Neural cell (in vitro differentiated cells): ENCODE results near the gene PEAR1. TPM values are rescaled to one million over a fixed set of nuclear protein-coding genes. Genes with fewer than 3 reads are reported as not detected.

Experiments
- H2AFZ ChIP-seq: fragments of 200-600, 300-800 bp; sonication (generic), shearing (Covaris generic); 2 replicates; pipeline ENCODE4 v1.6.0; 2014; ENCODE audit warnings: low read depth, mild to moderate bottlenecking, antibody characterized with exemption, low read length, moderate library complexity
- H3F3A ChIP-seq: fragments of 200-600 bp; shearing (Covaris generic); 2 replicates; pipeline ENCODE4 v1.6.1; 2016; ENCODE audit warnings: mild to moderate bottlenecking, moderate library complexity, mixed read lengths, antibody characterized with exemption, low read length; ENCODE audit not compliant: insufficient read depth, poor library complexity, severe bottlenecking
- H3K27ac ChIP-seq: fragments of 200-600, 300-800 bp; sonication (generic), shearing (Covaris generic); 2 replicates; pipeline ENCODE4 v1.5.1; 2014; ENCODE audit warnings: mild to moderate bottlenecking, low read length, moderate library complexity
- H3K27me3 ChIP-seq: fragments of 300-800, 200-600 bp; sonication (generic), shearing (Covaris generic); 2 replicates; pipeline ENCODE4 v1.6.0; 2014; ENCODE audit warnings: mild to moderate bottlenecking, low read depth, low read length, moderate library complexity; ENCODE audit not compliant: insufficient read depth
- H3K36me3 ChIP-seq: fragments of 300-800, 200-600 bp; sonication (generic), shearing (Covaris generic); 2 replicates; pipeline ENCODE4 v1.5.1; 2014; ENCODE audit warnings: mild to moderate bottlenecking, antibody characterized with exemption, low read length, moderate library complexity; ENCODE audit not compliant: insufficient read depth
- H3K4me2 ChIP-seq: fragments of 300-800, 200-600 bp; sonication (generic), shearing (Covaris generic); 2 replicates; pipeline ENCODE4 v1.6.0; 2014; ENCODE audit warnings: mild to moderate bottlenecking, low read length
- H3K4me3 ChIP-seq: fragments of 300-800, 200-600 bp; sonication (generic), shearing (Covaris generic); 2 replicates; pipeline ENCODE4 v1.5.1; 2014; ENCODE audit warnings: mild to moderate bottlenecking, low read length, moderate library complexity
- H3K79me2 ChIP-seq: fragments of 200-600 bp; shearing (Covaris generic); replicated peaks from 2 replicates; pipeline ENCODE4 v1.6.0; 2014; ENCODE audit warnings: mild to moderate bottlenecking, low read length, moderate library complexity; ENCODE audit not compliant: insufficient read depth
- H3K9ac ChIP-seq: fragments of 300-800, 200-600 bp; sonication (generic), shearing (Covaris generic); 2 replicates; pipeline ENCODE4 v1.6.1; 2016; ENCODE audit warnings: mild to moderate bottlenecking, low read length, mixed read lengths
- H3K9me2 ChIP-seq: fragments of 200-600 bp; shearing (Covaris generic); 2 replicates; pipeline ENCODE4 v1.6.1; 2016; ENCODE audit warnings: mild to moderate bottlenecking, low read length, mixed read lengths; ENCODE audit not compliant: insufficient read depth
- H3K9me3 ChIP-seq: fragments of 200-600, 300-800 bp; sonication (generic), shearing (Covaris generic); 2 replicates; pipeline ENCODE4 v1.6.1; 2016; ENCODE audit warnings: mild to moderate bottlenecking, mixed run types, low read length, moderate library complexity, mixed read lengths
- H4K20me1 ChIP-seq: fragments of 200-600 bp; shearing (Covaris generic); 2 replicates; pipeline ENCODE4 v1.6.1; 2016; ENCODE audit warnings: mild to moderate bottlenecking, mixed run types; ENCODE audit not compliant: insufficient read depth
- CTCF ChIP-seq: fragments of 450-650 bp; IDR thresholded peaks from 2 replicates; pipeline ENCODE4 v1.5.1; 2014; ENCODE audit warnings: antibody characterized with exemption, mild to moderate bottlenecking, moderate library complexity; ENCODE audit not compliant: poor library complexity, severe bottlenecking
- EP300 ChIP-seq: fragments of 450-650 bp; conservative IDR thresholded peaks from 2 replicates; pipeline ENCODE4 v1.6.1; 2014; ENCODE audit warnings: antibody characterized with exemption, mild to moderate bottlenecking, moderate library complexity; ENCODE audit not compliant: poor library complexity, severe bottlenecking
- EZH2 ChIP-seq: fragments of 200-600, 300-800 bp; shearing (Covaris generic), sonication (generic); IDR thresholded peaks from 2 replicates; pipeline ENCODE4 v1.6.1; 2014; ENCODE audit warnings: antibody characterized with exemption, low read length, borderline replicate concordance, mild to moderate bottlenecking; ENCODE audit not compliant: insufficient read depth, poor library complexity, severe bottlenecking
- MXI1 ChIP-seq: fragments of 450-650 bp; conservative IDR thresholded peaks from 2 replicates; pipeline ENCODE4 v1.6.1; 2014; ENCODE audit warnings: antibody characterized with exemption, mild to moderate bottlenecking; ENCODE audit not compliant: poor library complexity, severe bottlenecking
- POLR2AphosphoS5 ChIP-seq: IDR thresholded peaks from 2 replicates; pipeline ENCODE4 v1.6.1; 2012
- RAD21 ChIP-seq: fragments of 450-650 bp; conservative IDR thresholded peaks from 2 replicates; pipeline ENCODE4 v1.6.1; 2014; ENCODE audit warnings: antibody characterized with exemption, mild to moderate bottlenecking, moderate library complexity
- REST ChIP-seq: IDR thresholded peaks from 2 replicates; pipeline ENCODE4 v1.6.1; 2012; ENCODE audit warnings: borderline replicate concordance
- SMC3 ChIP-seq: fragments of 450-650 bp; conservative IDR thresholded peaks from 2 replicates; pipeline ENCODE4 v1.6.1; 2014; ENCODE audit warnings: antibody characterized with exemption, mild to moderate bottlenecking, moderate library complexity; ENCODE audit not compliant: poor library complexity
- TAF1 ChIP-seq: IDR thresholded peaks from 2 replicates; pipeline ENCODE4 v1.6.1; 2012; ENCODE audit warnings: low read depth
- polyA plus RNA-seq: library from polyadenylated mRNA; depleted of rRNA; stranded (reverse); fragments of >200 nt; gene quantifications from 2 replicates; pipeline ENCODE4 v1.2.3, GENCODE V29; 2014

The PEAR1 gene
- polyA plus RNA-seq, 1 donor from 2014 or later: not detected

- Histone ChIP-seq H3K9me2 (no peaks in the 10 kb centered on the region), H4K20me1 (no peaks in the 10 kb centered on the region), H2AFZ (no peak overlapping the region), H3K36me3 (peaks cover 23% of the 10 kb centered on the region), H3K4me3 (no peak overlapping the region), H3K27ac (no peak overlapping the region), H3K27me3 (no peaks in the 10 kb centered on the region), H3K9me3 (no peaks in the 10 kb centered on the region), H3K79me2 (no peaks in the 10 kb centered on the region), H3K4me2 (no peak overlapping the region), H3K9ac (no peak overlapping the region), H3F3A (no peaks in the 10 kb centered on the region)
- no peak for TF ChIP-seq REST
- TF ChIP-seq POLR2AphosphoS5: no peak
- TF ChIP-seq SMC3: no peak
- no peak for TF ChIP-seq EP300
- no peak for TF ChIP-seq EZH2
- TF ChIP-seq CTCF: no peak
- TF ChIP-seq MXI1: no peak
- no peak for TF ChIP-seq RAD21
- TF ChIP-seq TAF1: no peak
These were observed 48.7 kb downstream of the PEAR1 start for GRCh38 chr1:156942176-156942575.

- Histone ChIP-seq H3K27me3 (no peaks in the 10 kb centered on the region), H3K9ac (no peak overlapping the region), H4K20me1 (no peaks in the 10 kb centered on the region), H3F3A (no peaks in the 10 kb centered on the region), H3K9me2 (no peaks in the 10 kb centered on the region), H3K27ac (no peak overlapping the region), H2AFZ (no peak overlapping the region), H3K79me2 (no peaks in the 10 kb centered on the region), H3K4me2 (no peak overlapping the region), H3K36me3 (peaks cover 23% of the 10 kb centered on the region), H3K9me3 (no peaks in the 10 kb centered on the region), H3K4me3 (no peak overlapping the region)
- no peak for TF ChIP-seq TAF1
These were observed 49.1 kb downstream of the PEAR1 start for GRCh38 chr1:156942576-156942975.

GRCh38 chr1:156943756-156944155 is 50.2 kb downstream of the PEAR1 start:
- H3K9ac ChIP-seq: no peak overlapping the region

More at GRCh38 chr1:156943756-156944155, 50.2 kb downstream of the PEAR1 start:
- Histone ChIP-seq H3K79me2 (no peaks in the 10 kb centered on the region), H3K27me3 (no peaks in the 10 kb centered on the region), H3K27ac (no peak overlapping the region), H3K9me2 (no peaks in the 10 kb centered on the region), H4K20me1 (no peaks in the 10 kb centered on the region), H3K36me3 (peaks cover 23% of the 10 kb centered on the region), H2AFZ (no peak overlapping the region), H3K9me3 (no peaks in the 10 kb centered on the region), H3F3A (no peaks in the 10 kb centered on the region), H3K4me3 (no peak overlapping the region), H3K4me2 (no peak overlapping the region)
- TF ChIP-seq REST: no peak
- TF ChIP-seq SMC3: no peak
- TF ChIP-seq EZH2: no peak
- no peak for TF ChIP-seq RAD21
- no peak for TF ChIP-seq MXI1
- no peak for TF ChIP-seq POLR2AphosphoS5
- TF ChIP-seq CTCF: no peak
- TF ChIP-seq TAF1: no peak
